ENCODE measurements around the gene PHYKPL.

DNA sequence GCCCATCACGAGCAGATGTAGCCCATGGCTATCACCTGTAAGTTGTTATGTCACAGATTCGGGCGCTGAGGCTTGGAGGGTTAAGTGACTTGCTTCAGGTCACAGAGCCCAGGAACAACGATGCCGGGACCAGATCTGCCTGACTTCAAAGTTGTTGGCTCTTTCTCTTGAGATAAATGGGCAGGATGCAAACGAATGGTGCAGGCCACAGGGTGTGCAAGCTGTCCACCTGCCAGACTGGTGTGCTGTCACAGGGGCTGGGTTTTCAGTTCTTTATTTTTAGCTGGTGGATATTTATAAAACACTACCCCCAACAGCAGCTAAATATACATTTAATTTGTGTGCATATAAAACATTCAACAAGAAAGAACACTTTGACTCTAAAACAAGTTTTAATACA is 17.7 kb upstream of the PHYKPL start:
- TF ChIP-seq, protein P1, sequence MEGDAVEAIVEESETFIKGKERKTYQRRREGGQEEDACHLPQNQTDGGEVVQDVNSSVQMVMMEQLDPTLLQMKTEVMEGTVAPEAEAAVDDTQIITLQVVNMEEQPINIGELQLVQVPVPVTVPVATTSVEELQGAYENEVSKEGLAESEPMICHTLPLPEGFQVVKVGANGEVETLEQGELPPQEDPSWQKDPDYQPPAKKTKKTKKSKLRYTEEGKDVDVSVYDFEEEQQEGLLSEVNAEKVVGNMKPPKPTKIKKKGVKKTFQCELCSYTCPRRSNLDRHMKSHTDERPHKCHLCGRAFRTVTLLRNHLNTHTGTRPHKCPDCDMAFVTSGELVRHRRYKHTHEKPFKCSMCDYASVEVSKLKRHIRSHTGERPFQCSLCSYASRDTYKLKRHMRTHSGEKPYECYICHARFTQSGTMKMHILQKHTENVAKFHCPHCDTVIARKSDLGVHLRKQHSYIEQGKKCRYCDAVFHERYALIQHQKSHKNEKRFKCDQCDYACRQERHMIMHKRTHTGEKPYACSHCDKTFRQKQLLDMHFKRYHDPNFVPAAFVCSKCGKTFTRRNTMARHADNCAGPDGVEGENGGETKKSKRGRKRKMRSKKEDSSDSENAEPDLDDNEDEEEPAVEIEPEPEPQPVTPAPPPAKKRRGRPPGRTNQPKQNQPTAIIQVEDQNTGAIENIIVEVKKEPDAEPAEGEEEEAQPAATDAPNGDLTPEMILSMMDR (conservative IDR thresholded peaks at IDR 0.05; ENCODE audit: low read depth, low read length): no peak
- no peak for TF ChIP-seq EZH2 (IDR thresholded peaks at IDR 0.05; ENCODE audit: borderline replicate concordance, low read depth, low read length, poor library complexity, severe bottlenecking)
